Astrocyte of the cerebellum (primary cell): ENCODE results near the gene RHBDL3.
A peak's percentile ranks its signal among the peaks of the same experiment; 100 is the strongest.
"Not testable (repeated sequence)": the region's sequence is repeated elsewhere in the genome, so short reads cannot be mapped to it uniquely, and the experiment has no call there.

Experiments used
- DNase-seq: peaks from one replicate; pipeline ENCODE4 v3.0.0-alpha.2; 2011; ENCODE audit warnings: low read depth
- H3K4me3 ChIP-seq: 2 replicates; pipeline ENCODE4 v1.5.1; 2011; ENCODE audit warnings: mild to moderate bottlenecking, low read depth, low read length, moderate library complexity
- CTCF ChIP-seq: IDR thresholded peaks from 2 replicates; pipeline ENCODE4 v1.5.1; 2012; ENCODE audit warnings: low read length, low read depth, moderate library complexity, mild to moderate bottlenecking; ENCODE audit errors: missing control alignments
- in situ Hi-C: cut with HindIII; loops from 2 replicates; pipeline ENCODE4 v1.10.0; 2017; ENCODE audit warnings: low sequenced_read_pairs

The RHBDL3 gene

GRCh38 chr17:32256701-32257019, 9.0 kb upstream of the RHBDL3 start:
- no peak for TF ChIP-seq CTCF
- in situ Hi-C loops: no loop called here
- no peak overlapping the region for H3K4me3 ChIP-seq
- no peak for DNase-seq

GRCh38 chr17:32258383-32259140, 7.1 kb upstream of the RHBDL3 start:
- TF ChIP-seq CTCF: no peak
- no peak overlapping the region for H3K4me3 ChIP-seq
- in situ Hi-C loops: no loop called here
- DNase-seq: no peak

- no peak for TF ChIP-seq CTCF
- H3K4me3 ChIP-seq: no peak overlapping the region
- peak; percentile 23 for DNase-seq
- in situ Hi-C loops: no loop called here
Observed at GRCh38 chr17:32259586-32259985, 6.0 kb upstream of the RHBDL3 start.

GRCh38 chr17:32261417-32261736, 4.3 kb upstream of the RHBDL3 start:
- no peak for DNase-seq

GRCh38 chr17:32261936-32262510, 3.6 kb upstream of the RHBDL3 start:
- in situ Hi-C loops: no loop called here
- TF ChIP-seq CTCF: no peak
- no peak overlapping the region for H3K4me3 ChIP-seq
- no peak for DNase-seq

More at GRCh38 chr17:32261417-32261736, 4.3 kb upstream of the RHBDL3 start:
- TF ChIP-seq CTCF: no peak
- in situ Hi-C loops: no loop called here
- H3K4me3 ChIP-seq: no peak overlapping the region

GRCh38 chr17:32263515-32263914, 2.1 kb upstream of the RHBDL3 start:
- H3K4me3 ChIP-seq, DNase-seq, in situ Hi-C loops: not testable (repeated sequence)

GRCh38 chr17:32264140-32264799, 1.4 kb upstream of the RHBDL3 start:
- no peak for DNase-seq
- no peak overlapping the region for H3K4me3 ChIP-seq
- in situ Hi-C loops: no loop called here
- no peak for TF ChIP-seq CTCF
